GM23338 (cell line): Measurements from ENCODE around the gene OR4X2. TPM values are rescaled to one million over a fixed set of nuclear protein-coding genes. Genes with fewer than 3 reads are reported as not detected.

Source experiments
- ATAC-seq: fragments of 200-7000 bp; cut with Tn5 transposase; 3 replicates; pipeline ENCODE4 v1.9.1; 2020
- DNase-seq: peaks from one replicate; pipeline ENCODE4 v3.0.0-alpha.2; 2015; ENCODE audit warnings: low spot score
- H2AFZ ChIP-seq: fragments of 200-600 bp; sonication (generic); 2 replicates; pipeline ENCODE4 v1.8.0; 2016; ENCODE audit warnings: antibody characterized with exemption, mild to moderate bottlenecking, moderate library complexity
- H3F3A ChIP-seq: fragments of 200-600 bp; sonication (generic); replicated peaks from 2 replicates; pipeline ENCODE4 v1.8.0; 2017; ENCODE audit warnings: antibody characterized with exemption, mixed run types, low read depth
- H3K27ac ChIP-seq: fragments of 200-600 bp; sonication (generic); 2 replicates; pipeline ENCODE4 v1.6.1; 2016; ENCODE audit warnings: low read depth
- H3K27me3 ChIP-seq: fragments of 200-600 bp; sonication (generic); 2 replicates; pipeline ENCODE4 v1.8.0; 2016; ENCODE audit warnings: mild to moderate bottlenecking, mixed run types, moderate library complexity; ENCODE audit not compliant: insufficient read depth
- H3K36me3 ChIP-seq: fragments of 200-600 bp; sonication (generic); 2 replicates; pipeline ENCODE4 v1.8.0; 2016; ENCODE audit warnings: mild to moderate bottlenecking; ENCODE audit not compliant: insufficient read depth
- H3K4me1 ChIP-seq: fragments of 200-600 bp; sonication (generic); 2 replicates; pipeline ENCODE4 v1.8.0; 2016; ENCODE audit warnings: mild to moderate bottlenecking, moderate library complexity; ENCODE audit not compliant: insufficient read depth
- H3K4me2 ChIP-seq: fragments of 200-600 bp; sonication (generic); 2 replicates; pipeline ENCODE4 v1.7.1; 2017; ENCODE audit warnings: mixed run types
- H3K4me3 ChIP-seq: fragments of 200-600 bp; sonication (generic); 2 replicates; pipeline ENCODE4 v1.6.1; 2016; ENCODE audit warnings: mixed run types
- H3K79me2 ChIP-seq: fragments of 200-600 bp; sonication (generic); replicated peaks from 2 replicates; pipeline ENCODE4 v1.8.0; 2017; ENCODE audit warnings: mild to moderate bottlenecking; ENCODE audit not compliant: insufficient read depth
- H3K9me2 ChIP-seq: fragments of 200-600 bp; sonication (generic); 2 replicates; pipeline ENCODE4 v1.8.0; 2017; ENCODE audit not compliant: insufficient read depth
- H4K20me1 ChIP-seq: fragments of 200-600 bp; sonication (generic); replicated peaks from 2 replicates; pipeline ENCODE4 v1.8.0; 2017; ENCODE audit warnings: mild to moderate bottlenecking; ENCODE audit not compliant: insufficient read depth
- H3K27ac Mint-ChIP-seq: 2 replicates; pipeline ENCODE4 v1.8.0; 2020; ENCODE audit warnings: inconsistent platforms, mild to moderate bottlenecking, moderate library complexity, mixed read lengths
- H3K27me3 Mint-ChIP-seq: 3 replicates; pipeline ENCODE4 v1.8.0; 2022; ENCODE audit warnings: low read depth, mild to moderate bottlenecking, moderate library complexity, mixed read lengths, inconsistent platforms; ENCODE audit not compliant: insufficient read depth, poor library complexity
- H3K36me3 Mint-ChIP-seq: 3 replicates; pipeline ENCODE4 v1.8.0; 2021; ENCODE audit warnings: low read depth, mild to moderate bottlenecking, inconsistent platforms, moderate library complexity, mixed read lengths
- H3K4me1 Mint-ChIP-seq: 3 replicates; pipeline ENCODE4 v1.8.0; 2020; ENCODE audit warnings: mild to moderate bottlenecking, inconsistent platforms, mixed read lengths
- H3K4me3 Mint-ChIP-seq: 3 replicates; pipeline ENCODE4 v1.8.0; 2021; ENCODE audit warnings: moderate library complexity, mild to moderate bottlenecking, inconsistent platforms, mixed read lengths
- H3K9me3 Mint-ChIP-seq: 3 replicates; pipeline ENCODE4 v1.8.0; 2020; ENCODE audit warnings: moderate library complexity, mild to moderate bottlenecking, inconsistent platforms, mixed read lengths
- CREB1 ChIP-seq: fragments of 250-450 bp; sonication (Bioruptor Pico); IDR thresholded peaks from 2 replicates; pipeline ENCODE4 v1.5.0; 2020; ENCODE audit warnings: low read depth, mild to moderate bottlenecking, moderate library complexity
- EZH2 ChIP-seq: fragments of 200-600 bp; sonication (generic); IDR thresholded peaks from one replicate; pipeline ENCODE4 v1.8.0; 2017; ENCODE audit warnings: antibody characterized with exemption, mild to moderate bottlenecking, low read depth; ENCODE audit not compliant: unreplicated experiment
- EZH2phosphoT487 ChIP-seq: fragments of 200-600 bp; sonication (generic); IDR thresholded peaks from one replicate; pipeline ENCODE4 v1.8.1; 2018; ENCODE audit warnings: antibody characterized with exemption; ENCODE audit not compliant: unreplicated experiment
- JUNB ChIP-seq: IDR thresholded peaks from one replicate; pipeline ENCODE4 v1.6.1; 2016; ENCODE audit warnings: antibody characterized with exemption; ENCODE audit not compliant: unreplicated experiment
- NANOG ChIP-seq: IDR thresholded peaks from 2 replicates; pipeline ENCODE4 v1.6.1; 2016; ENCODE audit warnings: antibody characterized with exemption, borderline replicate concordance
- POLR2AphosphoS5 ChIP-seq: IDR thresholded peaks from 2 replicates; pipeline ENCODE4 v1.6.1; 2016; ENCODE audit warnings: antibody characterized with exemption, low read depth
- STAT1 ChIP-seq: IDR thresholded peaks from one replicate; pipeline ENCODE4 v1.6.1; 2016; ENCODE audit warnings: antibody characterized with exemption; ENCODE audit not compliant: unreplicated experiment
- ZNF114 ChIP-seq: fragments of 250-450 bp; sonication (Bioruptor Pico); IDR thresholded peaks from 2 replicates; pipeline ENCODE4 v1.5.0; 2020; ENCODE audit warnings: mild to moderate bottlenecking, moderate library complexity
- ZNF331 ChIP-seq: fragments of 250-450 bp; sonication (Bioruptor Pico); IDR thresholded peaks from 2 replicates; pipeline ENCODE4 v1.5.0; 2020; ENCODE audit warnings: low read depth, mild to moderate bottlenecking, moderate library complexity
- polyA plus RNA-seq: library from polyadenylated mRNA; unstranded; fragments of >200 nt; fragmentation: Nextera tagmentation; extraction: Ambion mirVana; gene quantifications from 2 replicates; pipeline ENCODE4 v1.2.1, GENCODE V29; 2016
- total RNA-seq: library from RNA; depleted of rRNA; stranded (reverse); fragments of >200 nt; shearing (Covaris generic); gene quantifications from 2 replicates; pipeline ENCODE4 v1.2.3, GENCODE V29; 2014
- TF ChIP-seq, protein P1 (sequence below): IDR thresholded peaks from 2 replicates; pipeline ENCODE4 v1.6.1; 2016; ENCODE audit warnings: antibody characterized with exemption
- TF ChIP-seq, protein P2 (sequence below): IDR thresholded peaks from one replicate; pipeline ENCODE4 v1.6.1; 2018; ENCODE audit warnings: antibody characterized with exemption; ENCODE audit not compliant: unreplicated experiment
- TF ChIP-seq, protein P3 (sequence below): fragments of 250-450 bp; sonication (Bioruptor Pico); IDR thresholded peaks from 2 replicates; pipeline ENCODE4 v1.5.0; 2020; ENCODE audit warnings: mild to moderate bottlenecking, moderate library complexity
- TF ChIP-seq, protein P4 (sequence below), 2 experiments: fragments of 200-600 bp in 1 of 2; sonication (generic) in 1 of 2; conservative IDR thresholded peaks; 2 replicates each; pipeline versions ENCODE4 v1.5.1 to v1.6.1; 2016 to 2017; ENCODE audit warnings: antibody characterized with exemption in 2 of 2, low read depth in 2 of 2, mild to moderate bottlenecking in 2 of 2, moderate library complexity in 1 of 2

Gene OR4X2
- total and polyA plus RNA-seq, 2 experiments from 2014 or later: not detected

DNA sequence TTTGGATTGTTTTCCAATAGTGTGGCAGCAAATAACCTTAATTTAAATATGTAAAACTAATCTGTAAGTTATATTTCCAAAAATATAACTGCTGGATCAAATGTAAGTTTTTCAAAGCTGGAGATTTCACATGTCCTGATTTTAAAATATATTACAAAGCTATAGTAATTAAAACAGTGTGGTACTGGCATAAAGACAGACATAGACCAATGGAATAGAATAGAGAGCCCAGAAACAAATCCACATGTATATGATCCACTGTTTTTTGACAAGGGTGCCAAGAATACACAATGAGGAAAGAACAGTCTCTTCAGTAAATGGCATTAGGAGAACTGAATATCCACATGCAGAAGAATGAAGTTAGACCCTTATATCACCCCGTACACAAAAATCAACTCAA lies 4.0 kb downstream of the OR4X2 start:
- Histone ChIP-seq H4K20me1 (no peaks in the 10 kb centered on the region), H3K9me2 (no peaks in the 10 kb centered on the region), H3F3A (no peaks in the 10 kb centered on the region), H2AFZ (no peak overlapping the region), H3K27ac (no peak overlapping the region), H3K79me2 (no peaks in the 10 kb centered on the region), H3K4me3 (no peak overlapping the region), H3K4me2 (no peak overlapping the region), H3K36me3 (peaks cover 3% of the 10 kb centered on the region; the same call in 1 of the 2 replicates), H3K27me3 (no peaks in the 10 kb centered on the region), H3K4me1 (no peaks in the 10 kb centered on the region)
- Mint-ChIP-seq H3K27me3 (no peaks in the 10 kb centered on the region), H3K27ac (no peak overlapping the region), H3K4me1 (no peaks in the 10 kb centered on the region), H3K36me3 (peaks cover 14% of the 10 kb centered on the region), H3K9me3 (peaks cover 92% of the 10 kb centered on the region), H3K4me3 (no peak overlapping the region)
- no peak for DNase-seq
- no peak for ATAC-seq
- TF ChIP-seq JUNB (no peak), ZNF114 (CRISPR knock-in tag) (no peak), POLR2AphosphoS5 (no peak), EZH2phosphoT487 (no peak), ZNF331 (CRISPR knock-in tag) (no peak), STAT1 (no peak), CREB1 (CRISPR knock-in tag) (no peak), EZH2 (no peak), NANOG (no peak)
- TF ChIP-seq, protein P1, sequence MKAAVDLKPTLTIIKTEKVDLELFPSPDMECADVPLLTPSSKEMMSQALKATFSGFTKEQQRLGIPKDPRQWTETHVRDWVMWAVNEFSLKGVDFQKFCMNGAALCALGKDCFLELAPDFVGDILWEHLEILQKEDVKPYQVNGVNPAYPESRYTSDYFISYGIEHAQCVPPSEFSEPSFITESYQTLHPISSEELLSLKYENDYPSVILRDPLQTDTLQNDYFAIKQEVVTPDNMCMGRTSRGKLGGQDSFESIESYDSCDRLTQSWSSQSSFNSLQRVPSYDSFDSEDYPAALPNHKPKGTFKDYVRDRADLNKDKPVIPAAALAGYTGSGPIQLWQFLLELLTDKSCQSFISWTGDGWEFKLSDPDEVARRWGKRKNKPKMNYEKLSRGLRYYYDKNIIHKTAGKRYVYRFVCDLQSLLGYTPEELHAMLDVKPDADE: no peak
- TF ChIP-seq, protein P2, sequence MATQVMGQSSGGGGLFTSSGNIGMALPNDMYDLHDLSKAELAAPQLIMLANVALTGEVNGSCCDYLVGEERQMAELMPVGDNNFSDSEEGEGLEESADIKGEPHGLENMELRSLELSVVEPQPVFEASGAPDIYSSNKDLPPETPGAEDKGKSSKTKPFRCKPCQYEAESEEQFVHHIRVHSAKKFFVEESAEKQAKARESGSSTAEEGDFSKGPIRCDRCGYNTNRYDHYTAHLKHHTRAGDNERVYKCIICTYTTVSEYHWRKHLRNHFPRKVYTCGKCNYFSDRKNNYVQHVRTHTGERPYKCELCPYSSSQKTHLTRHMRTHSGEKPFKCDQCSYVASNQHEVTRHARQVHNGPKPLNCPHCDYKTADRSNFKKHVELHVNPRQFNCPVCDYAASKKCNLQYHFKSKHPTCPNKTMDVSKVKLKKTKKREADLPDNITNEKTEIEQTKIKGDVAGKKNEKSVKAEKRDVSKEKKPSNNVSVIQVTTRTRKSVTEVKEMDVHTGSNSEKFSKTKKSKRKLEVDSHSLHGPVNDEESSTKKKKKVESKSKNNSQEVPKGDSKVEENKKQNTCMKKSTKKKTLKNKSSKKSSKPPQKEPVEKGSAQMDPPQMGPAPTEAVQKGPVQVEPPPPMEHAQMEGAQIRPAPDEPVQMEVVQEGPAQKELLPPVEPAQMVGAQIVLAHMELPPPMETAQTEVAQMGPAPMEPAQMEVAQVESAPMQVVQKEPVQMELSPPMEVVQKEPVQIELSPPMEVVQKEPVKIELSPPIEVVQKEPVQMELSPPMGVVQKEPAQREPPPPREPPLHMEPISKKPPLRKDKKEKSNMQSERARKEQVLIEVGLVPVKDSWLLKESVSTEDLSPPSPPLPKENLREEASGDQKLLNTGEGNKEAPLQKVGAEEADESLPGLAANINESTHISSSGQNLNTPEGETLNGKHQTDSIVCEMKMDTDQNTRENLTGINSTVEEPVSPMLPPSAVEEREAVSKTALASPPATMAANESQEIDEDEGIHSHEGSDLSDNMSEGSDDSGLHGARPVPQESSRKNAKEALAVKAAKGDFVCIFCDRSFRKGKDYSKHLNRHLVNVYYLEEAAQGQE: no peak
- TF ChIP-seq, protein P3, sequence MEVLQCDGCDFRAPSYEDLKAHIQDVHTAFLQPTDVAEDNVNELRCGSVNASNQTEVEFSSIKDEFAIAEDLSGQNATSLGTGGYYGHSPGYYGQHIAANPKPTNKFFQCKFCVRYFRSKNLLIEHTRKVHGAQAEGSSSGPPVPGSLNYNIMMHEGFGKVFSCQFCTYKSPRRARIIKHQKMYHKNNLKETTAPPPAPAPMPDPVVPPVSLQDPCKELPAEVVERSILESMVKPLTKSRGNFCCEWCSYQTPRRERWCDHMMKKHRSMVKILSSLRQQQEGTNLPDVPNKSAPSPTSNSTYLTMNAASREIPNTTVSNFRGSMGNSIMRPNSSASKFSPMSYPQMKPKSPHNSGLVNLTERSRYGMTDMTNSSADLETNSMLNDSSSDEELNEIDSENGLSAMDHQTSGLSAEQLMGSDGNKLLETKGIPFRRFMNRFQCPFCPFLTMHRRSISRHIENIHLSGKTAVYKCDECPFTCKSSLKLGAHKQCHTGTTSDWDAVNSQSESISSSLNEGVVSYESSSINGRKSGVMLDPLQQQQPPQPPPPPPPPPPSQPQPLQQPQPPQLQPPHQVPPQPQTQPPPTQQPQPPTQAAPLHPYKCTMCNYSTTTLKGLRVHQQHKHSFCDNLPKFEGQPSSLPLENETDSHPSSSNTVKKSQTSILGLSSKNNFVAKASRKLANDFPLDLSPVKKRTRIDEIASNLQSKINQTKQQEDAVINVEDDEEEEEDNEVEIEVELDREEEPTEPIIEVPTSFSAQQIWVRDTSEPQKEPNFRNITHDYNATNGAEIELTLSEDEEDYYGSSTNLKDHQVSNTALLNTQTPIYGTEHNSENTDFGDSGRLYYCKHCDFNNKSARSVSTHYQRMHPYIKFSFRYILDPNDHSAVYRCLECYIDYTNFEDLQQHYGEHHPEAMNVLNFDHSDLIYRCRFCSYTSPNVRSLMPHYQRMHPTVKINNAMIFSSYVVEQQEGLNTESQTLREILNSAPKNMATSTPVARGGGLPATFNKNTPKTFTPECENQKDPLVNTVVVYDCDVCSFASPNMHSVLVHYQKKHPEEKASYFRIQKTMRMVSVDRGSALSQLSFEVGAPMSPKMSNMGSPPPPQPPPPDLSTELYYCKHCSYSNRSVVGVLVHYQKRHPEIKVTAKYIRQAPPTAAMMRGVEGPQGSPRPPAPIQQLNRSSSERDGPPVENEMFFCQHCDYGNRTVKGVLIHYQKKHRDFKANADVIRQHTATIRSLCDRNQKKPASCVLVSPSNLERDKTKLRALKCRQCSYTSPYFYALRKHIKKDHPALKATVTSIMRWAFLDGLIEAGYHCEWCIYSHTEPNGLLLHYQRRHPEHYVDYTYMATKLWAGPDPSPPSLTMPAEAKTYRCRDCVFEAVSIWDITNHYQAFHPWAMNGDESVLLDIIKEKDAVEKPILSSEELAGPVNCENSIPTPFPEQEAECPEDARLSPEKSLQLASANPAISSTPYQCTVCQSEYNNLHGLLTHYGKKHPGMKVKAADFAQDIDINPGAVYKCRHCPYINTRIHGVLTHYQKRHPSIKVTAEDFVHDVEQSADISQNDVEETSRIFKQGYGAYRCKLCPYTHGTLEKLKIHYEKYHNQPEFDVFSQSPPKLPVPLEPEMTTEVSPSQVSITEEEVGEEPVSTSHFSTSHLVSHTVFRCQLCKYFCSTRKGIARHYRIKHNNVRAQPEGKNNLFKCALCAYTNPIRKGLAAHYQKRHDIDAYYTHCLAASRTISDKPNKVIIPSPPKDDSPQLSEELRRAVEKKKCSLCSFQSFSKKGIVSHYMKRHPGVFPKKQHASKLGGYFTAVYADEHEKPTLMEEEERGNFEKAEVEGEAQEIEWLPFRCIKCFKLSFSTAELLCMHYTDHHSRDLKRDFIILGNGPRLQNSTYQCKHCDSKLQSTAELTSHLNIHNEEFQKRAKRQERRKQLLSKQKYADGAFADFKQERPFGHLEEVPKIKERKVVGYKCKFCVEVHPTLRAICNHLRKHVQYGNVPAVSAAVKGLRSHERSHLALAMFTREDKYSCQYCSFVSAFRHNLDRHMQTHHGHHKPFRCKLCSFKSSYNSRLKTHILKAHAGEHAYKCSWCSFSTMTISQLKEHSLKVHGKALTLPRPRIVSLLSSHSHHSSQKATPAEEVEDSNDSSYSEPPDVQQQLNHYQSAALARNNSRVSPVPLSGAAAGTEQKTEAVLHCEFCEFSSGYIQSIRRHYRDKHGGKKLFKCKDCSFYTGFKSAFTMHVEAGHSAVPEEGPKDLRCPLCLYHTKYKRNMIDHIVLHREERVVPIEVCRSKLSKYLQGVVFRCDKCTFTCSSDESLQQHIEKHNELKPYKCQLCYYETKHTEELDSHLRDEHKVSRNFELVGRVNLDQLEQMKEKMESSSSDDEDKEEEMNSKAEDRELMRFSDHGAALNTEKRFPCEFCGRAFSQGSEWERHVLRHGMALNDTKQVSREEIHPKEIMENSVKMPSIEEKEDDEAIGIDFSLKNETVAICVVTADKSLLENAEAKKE (CRISPR knock-in tag): no peak
- TF ChIP-seq, protein P4, sequence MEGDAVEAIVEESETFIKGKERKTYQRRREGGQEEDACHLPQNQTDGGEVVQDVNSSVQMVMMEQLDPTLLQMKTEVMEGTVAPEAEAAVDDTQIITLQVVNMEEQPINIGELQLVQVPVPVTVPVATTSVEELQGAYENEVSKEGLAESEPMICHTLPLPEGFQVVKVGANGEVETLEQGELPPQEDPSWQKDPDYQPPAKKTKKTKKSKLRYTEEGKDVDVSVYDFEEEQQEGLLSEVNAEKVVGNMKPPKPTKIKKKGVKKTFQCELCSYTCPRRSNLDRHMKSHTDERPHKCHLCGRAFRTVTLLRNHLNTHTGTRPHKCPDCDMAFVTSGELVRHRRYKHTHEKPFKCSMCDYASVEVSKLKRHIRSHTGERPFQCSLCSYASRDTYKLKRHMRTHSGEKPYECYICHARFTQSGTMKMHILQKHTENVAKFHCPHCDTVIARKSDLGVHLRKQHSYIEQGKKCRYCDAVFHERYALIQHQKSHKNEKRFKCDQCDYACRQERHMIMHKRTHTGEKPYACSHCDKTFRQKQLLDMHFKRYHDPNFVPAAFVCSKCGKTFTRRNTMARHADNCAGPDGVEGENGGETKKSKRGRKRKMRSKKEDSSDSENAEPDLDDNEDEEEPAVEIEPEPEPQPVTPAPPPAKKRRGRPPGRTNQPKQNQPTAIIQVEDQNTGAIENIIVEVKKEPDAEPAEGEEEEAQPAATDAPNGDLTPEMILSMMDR (conservative IDR thresholded peaks at IDR 0.05; ENCODE audit: low read depth in 2 of 2): no peak
